ENCODE data around the gene PEX14.
A peak's percentile ranks its signal among the peaks of the same experiment; 100 is the strongest.

The PEX14 gene

DNA sequence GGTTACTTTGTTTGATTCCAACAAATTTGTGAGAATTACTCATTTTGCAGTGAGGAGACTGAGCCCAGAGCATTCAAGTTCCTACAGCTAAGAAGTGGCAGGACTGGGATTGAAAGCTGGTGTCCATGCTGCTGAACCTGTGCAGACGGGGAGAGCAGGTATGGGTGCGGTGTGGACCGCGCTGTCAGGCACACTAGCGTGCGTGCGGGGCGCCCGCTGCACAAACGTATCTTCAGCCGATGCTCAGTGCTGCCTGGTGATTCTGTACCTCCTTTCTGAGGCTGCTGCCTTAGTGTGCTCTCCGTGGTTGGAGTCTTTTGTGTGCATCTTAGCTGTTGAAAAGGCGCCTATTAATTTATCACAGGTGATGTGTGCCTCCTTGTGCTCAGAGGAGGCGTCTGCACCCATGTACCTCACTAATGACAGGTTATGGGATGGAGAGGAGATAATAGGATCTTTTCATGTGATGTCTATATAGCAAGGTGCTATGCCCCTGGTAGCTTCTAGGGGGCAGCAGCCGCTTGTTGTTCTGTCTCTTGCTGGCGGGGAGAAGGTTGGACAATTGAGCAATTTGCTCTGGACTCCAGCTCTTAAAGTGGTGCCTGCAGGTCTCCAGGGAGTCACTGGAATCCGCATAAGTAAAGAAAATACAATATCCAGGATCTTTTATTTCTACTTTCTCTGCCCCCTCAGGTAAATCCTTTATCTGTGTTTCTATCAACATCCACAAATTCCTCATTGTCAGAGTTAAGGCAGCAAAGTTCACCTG lies 32.5 kb downstream of the PEX14 start:
- DNase-seq (ENCODE audit: low read depth) = peak; percentile 92
- H3K4me3 ChIP-seq (ENCODE audit: low read depth, low read length) = peak overlapping the region; percentile 7
- TF ChIP-seq, protein P1, sequence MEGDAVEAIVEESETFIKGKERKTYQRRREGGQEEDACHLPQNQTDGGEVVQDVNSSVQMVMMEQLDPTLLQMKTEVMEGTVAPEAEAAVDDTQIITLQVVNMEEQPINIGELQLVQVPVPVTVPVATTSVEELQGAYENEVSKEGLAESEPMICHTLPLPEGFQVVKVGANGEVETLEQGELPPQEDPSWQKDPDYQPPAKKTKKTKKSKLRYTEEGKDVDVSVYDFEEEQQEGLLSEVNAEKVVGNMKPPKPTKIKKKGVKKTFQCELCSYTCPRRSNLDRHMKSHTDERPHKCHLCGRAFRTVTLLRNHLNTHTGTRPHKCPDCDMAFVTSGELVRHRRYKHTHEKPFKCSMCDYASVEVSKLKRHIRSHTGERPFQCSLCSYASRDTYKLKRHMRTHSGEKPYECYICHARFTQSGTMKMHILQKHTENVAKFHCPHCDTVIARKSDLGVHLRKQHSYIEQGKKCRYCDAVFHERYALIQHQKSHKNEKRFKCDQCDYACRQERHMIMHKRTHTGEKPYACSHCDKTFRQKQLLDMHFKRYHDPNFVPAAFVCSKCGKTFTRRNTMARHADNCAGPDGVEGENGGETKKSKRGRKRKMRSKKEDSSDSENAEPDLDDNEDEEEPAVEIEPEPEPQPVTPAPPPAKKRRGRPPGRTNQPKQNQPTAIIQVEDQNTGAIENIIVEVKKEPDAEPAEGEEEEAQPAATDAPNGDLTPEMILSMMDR (IDR thresholded peaks at IDR 0.05; ENCODE audit: low read depth, low read length) = peak; percentile 88
- peak; percentile 56 for TF ChIP-seq MYC (IDR thresholded peaks at IDR 0.05; ENCODE audit: low read depth, low read length)
- no peak for TF ChIP-seq POLR2A (IDR thresholded peaks at IDR 0.05; ENCODE audit: extremely low read depth, insufficient read length)
- TF ChIP-seq MAX (IDR thresholded peaks at IDR 0.05; ENCODE audit: low read depth, low read length) = peak; percentile 53

DNA sequence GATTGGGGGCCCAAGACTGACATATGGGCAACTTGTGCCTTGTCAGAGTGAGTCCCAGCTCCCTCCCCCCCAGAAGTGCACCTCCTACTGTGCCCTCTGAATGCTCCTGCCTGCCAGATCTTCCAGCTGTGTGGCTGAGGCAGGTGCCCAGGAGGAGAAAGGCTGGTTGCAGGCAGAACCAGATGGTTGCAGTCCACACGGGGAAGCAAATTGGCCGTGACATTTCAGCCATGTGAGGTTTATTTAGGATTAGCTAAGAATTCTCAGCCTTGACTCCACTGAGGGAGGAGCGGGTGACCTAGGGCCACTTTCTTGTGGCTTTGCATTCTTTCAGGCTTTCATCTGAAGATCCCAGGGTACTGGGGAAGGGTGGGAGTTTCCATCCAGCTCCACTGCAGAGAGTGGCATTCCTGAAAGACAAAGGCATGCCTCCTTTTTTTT lies 33.8 kb downstream of the PEX14 start:
- DNase-seq (ENCODE audit: low read depth) = peak; percentile 36
- no peak overlapping the region for H3K4me3 ChIP-seq (ENCODE audit: low read depth, low read length)

DNA sequence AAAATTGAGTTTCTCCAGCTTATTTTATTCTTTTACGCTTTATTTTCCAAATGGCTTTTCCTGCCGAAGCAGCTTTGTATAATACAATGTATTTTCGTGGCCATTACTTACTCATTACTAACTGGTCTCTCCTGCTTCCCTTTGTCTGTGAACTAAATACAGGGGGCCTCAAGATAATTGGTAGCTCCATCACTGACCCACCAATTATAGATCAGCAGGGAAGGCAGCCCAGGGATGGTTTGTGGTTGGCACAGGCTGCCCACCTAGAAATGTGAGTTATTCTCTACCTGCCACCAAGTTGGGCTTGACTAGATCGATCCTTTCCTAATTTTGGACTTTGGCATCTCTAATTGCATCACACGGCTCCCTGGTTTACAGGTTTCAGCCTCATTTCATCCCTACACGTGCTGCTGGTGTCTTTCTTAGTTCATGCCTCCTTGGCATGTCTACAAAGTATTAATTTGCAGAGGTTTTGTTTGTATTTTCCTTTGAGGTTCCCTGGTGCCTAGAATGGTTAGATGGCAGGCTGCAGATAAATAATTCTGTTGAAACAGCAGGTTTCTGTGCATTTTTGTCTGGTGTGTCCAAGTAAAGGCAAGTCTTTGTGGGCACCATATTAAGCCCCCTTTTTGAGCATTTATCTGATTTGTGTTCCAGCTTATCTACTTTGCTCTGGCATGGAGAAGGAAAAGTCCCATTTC lies 35.2 kb downstream of the PEX14 start:
- no peak for DNase-seq (ENCODE audit: low read depth)
- peak overlapping the region; percentile 35 for H3K4me3 ChIP-seq (ENCODE audit: low read depth, low read length)
- TF ChIP-seq MAX (IDR thresholded peaks at IDR 0.05; ENCODE audit: low read depth, low read length) (no peak), MYC (IDR thresholded peaks at IDR 0.05; ENCODE audit: low read depth, low read length) (no peak), POLR2A (IDR thresholded peaks at IDR 0.05; ENCODE audit: extremely low read depth, insufficient read length) (no peak)
- TF ChIP-seq, protein P1 (IDR thresholded peaks at IDR 0.05; ENCODE audit: low read depth, low read length) = no peak

More for the DNA sequence above, 33.8 kb downstream of the PEX14 start:
- TF ChIP-seq MAX (IDR thresholded peaks at IDR 0.05; ENCODE audit: low read depth, low read length) (no peak), MYC (IDR thresholded peaks at IDR 0.05; ENCODE audit: low read depth, low read length) (no peak)

DNA sequence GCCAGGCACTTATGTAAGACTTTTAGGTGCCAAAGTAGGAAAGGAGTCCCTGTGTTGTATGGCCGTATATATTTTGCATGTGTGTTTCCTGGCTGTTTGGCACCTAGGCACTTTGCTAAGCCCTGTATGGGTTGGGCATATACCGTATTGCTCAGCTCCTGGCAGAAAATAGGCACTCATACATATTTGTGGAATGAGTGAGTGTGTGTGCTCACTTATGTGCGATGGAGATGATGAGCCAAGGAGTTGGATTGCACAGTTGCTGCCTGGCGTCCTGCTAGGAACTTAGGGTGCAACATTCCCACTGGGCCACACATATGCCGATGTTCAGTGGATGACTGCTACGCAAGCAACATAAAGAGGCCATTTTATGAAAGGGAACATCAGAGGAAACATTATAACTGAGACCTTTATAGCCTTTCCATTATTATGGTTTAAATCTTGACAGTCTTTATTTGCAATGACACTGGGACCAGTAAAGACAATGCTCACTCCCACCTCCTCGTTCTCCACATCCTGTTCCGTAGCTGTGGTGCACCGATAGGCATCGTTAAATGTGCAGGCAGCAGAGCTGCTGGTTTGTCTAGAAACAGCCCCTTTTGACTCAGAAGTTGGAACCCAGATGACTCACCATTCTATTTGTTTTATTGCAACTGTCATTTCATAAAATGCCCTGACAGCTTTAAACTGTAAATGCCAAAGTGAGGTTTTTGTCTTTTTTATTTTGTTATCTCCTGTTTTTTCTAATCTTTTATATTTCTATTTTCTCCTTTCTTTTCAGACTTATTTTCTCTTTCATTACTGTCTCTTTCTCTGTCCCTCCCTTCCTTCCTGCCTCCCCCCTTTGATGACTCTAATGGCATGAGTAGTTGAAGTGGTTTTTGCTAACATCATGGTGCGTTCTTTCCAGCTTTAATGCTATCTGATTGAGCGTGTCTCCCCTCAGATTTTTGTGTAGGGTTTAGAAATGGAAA lies 36.1 kb downstream of the PEX14 start:
- DNase-seq (ENCODE audit: low read depth) = peak; percentile 97
- peak overlapping the region; percentile 44 for H3K4me3 ChIP-seq (ENCODE audit: low read depth, low read length)
- TF ChIP-seq MAX (IDR thresholded peaks at IDR 0.05; ENCODE audit: low read depth, low read length) (peak; percentile 74), MYC (IDR thresholded peaks at IDR 0.05; ENCODE audit: low read depth, low read length) (peak; percentile 82)
- TF ChIP-seq, protein P1 (IDR thresholded peaks at IDR 0.05; ENCODE audit: low read depth, low read length) = no peak

DNA sequence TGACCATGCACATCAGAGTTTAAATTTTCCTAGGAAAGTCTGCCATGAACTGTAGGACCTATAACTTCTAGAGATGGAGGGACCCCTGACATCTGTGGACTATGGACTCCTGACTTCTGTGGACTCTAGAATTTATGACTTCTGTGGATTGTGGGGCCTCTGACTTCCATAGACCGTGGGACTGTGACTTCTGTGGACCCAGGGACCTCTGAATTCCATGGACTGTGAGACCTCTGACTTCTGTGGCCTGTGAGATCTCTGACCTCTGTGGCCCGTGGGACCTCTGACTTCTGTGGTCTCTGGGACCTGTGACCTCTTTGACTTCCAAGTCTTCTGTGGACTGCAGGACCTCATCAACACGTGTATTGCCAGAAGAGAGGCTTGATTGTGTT lies 36.7 kb downstream of the PEX14 start:
- TF ChIP-seq, protein P1 (IDR thresholded peaks at IDR 0.05; ENCODE audit: low read depth, low read length) = no peak
- TF ChIP-seq MYC (IDR thresholded peaks at IDR 0.05; ENCODE audit: low read depth, low read length) (no peak), POLR2A (IDR thresholded peaks at IDR 0.05; ENCODE audit: extremely low read depth, insufficient read length) (no peak), MAX (IDR thresholded peaks at IDR 0.05; ENCODE audit: low read depth, low read length) (peak; percentile 40)
- peak overlapping the region; percentile 44 for H3K4me3 ChIP-seq (ENCODE audit: low read depth, low read length)
- peak; percentile 52 for DNase-seq (ENCODE audit: low read depth)
